ENCODE results near the gene GATC.

- no peak for TF ChIP-seq POLR2AphosphoS5 (IDR thresholded peaks at IDR 0.05)
- no peak for TF ChIP-seq CTCF (IDR thresholded peaks at IDR 0.05)
- TF ChIP-seq POLR2A (IDR thresholded peaks at IDR 0.05): no peak
These were observed 48.3 kb upstream of the GATC start for GRCh38 chr12:120397824-120398540.
